Measurements from ENCODE around the gene CTTNBP2NL. TPM values are rescaled to one million over a fixed set of nuclear protein-coding genes. Genes with fewer than 3 reads are reported as not detected.

The CTTNBP2NL gene, protein sequence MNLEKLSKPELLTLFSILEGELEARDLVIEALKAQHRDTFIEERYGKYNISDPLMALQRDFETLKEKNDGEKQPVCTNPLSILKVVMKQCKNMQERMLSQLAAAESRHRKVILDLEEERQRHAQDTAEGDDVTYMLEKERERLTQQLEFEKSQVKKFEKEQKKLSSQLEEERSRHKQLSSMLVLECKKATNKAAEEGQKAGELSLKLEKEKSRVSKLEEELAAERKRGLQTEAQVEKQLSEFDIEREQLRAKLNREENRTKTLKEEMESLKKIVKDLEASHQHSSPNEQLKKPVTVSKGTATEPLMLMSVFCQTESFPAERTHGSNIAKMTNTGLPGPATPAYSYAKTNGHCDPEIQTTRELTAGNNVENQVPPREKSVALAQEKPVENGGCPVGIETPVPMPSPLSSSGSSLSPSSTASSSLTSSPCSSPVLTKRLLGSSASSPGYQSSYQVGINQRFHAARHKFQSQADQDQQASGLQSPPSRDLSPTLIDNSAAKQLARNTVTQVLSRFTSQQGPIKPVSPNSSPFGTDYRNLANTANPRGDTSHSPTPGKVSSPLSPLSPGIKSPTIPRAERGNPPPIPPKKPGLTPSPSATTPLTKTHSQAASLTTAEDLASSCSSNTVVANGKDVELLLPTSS
- polyA plus RNA-seq (ENCODE audit: insufficient read length in 3 of 3), result 10 to 100 TPM; 40.9 to 46.5 (median 43.8) TPM
- long read RNA-seq, donor 1, full-length matches to known transcripts, result 7 of 7 reads
- long read RNA-seq, donor 1, partial matches to known transcripts, result 0 of 7 reads
- long read RNA-seq, donor 1, other reads (novel, unspliced or antisense), result 0 of 7 reads
- long read RNA-seq, donor 2, full-length matches to known transcripts, result 11 of 16 reads
- long read RNA-seq, donor 2, partial matches to known transcripts, result 5 of 16 reads
- long read RNA-seq, donor 2, other reads (novel, unspliced or antisense), result 0 of 16 reads
- long read RNA-seq, donor 3, full-length matches to known transcripts, result 23 of 28 reads
- long read RNA-seq, donor 3, partial matches to known transcripts, result 5 of 28 reads
- long read RNA-seq, donor 3, other reads (novel, unspliced or antisense), result 0 of 28 reads
- long read RNA-seq, donor 4, full-length matches to known transcripts, result 8 of 14 reads
- long read RNA-seq, donor 4, partial matches to known transcripts, result 6 of 14 reads
- long read RNA-seq, donor 4, other reads (novel, unspliced or antisense), result 0 of 14 reads
- long read RNA-seq, donor 5, result 0 reads
- long read RNA-seq, donor 6, full-length matches to known transcripts, result 18 of 32 reads
- long read RNA-seq, donor 6, partial matches to known transcripts, result 14 of 32 reads
- long read RNA-seq, donor 6, other reads (novel, unspliced or antisense), result 0 of 32 reads
- long read RNA-seq, donor 7, full-length matches to known transcripts, result 17 of 17 reads
- long read RNA-seq, donor 7, partial matches to known transcripts, result 0 of 17 reads
- long read RNA-seq, donor 7, other reads (novel, unspliced or antisense), result 0 of 17 reads
- long read RNA-seq, donor 8, full-length matches to known transcripts, result 26 of 36 reads
- long read RNA-seq, donor 8, partial matches to known transcripts, result 10 of 36 reads
- long read RNA-seq, donor 8, other reads (novel, unspliced or antisense), result 0 of 36 reads
- long read RNA-seq, donor 9, full-length matches to known transcripts, result 10 of 16 reads
- long read RNA-seq, donor 9, partial matches to known transcripts, result 6 of 16 reads
- long read RNA-seq, donor 9, other reads (novel, unspliced or antisense), result 0 of 16 reads
- long read RNA-seq, donor 10, full-length matches to known transcripts, result 10 of 18 reads
- long read RNA-seq, donor 10, partial matches to known transcripts, result 8 of 18 reads
- long read RNA-seq, donor 10, other reads (novel, unspliced or antisense), result 0 of 18 reads
- long read RNA-seq, donor 11, full-length matches to known transcripts, result 15 of 15 reads
- long read RNA-seq, donor 11, partial matches to known transcripts, result 0 of 15 reads
- long read RNA-seq, donor 11, other reads (novel, unspliced or antisense), result 0 of 15 reads
- long read RNA-seq, donor 12, full-length matches to known transcripts, result 4 of 4 reads
- long read RNA-seq, donor 12, partial matches to known transcripts, result 0 of 4 reads
- long read RNA-seq, donor 12, other reads (novel, unspliced or antisense), result 0 of 4 reads
- long read RNA-seq, donor 13, full-length matches to known transcripts, result 14 of 80 reads
- long read RNA-seq, donor 13, partial matches to known transcripts, result 66 of 80 reads
- long read RNA-seq, donor 13, other reads (novel, unspliced or antisense), result 0 of 80 reads
- long read RNA-seq, donor 14, full-length matches to known transcripts, result 11 of 11 reads
- long read RNA-seq, donor 14, partial matches to known transcripts, result 0 of 11 reads
- long read RNA-seq, donor 14, other reads (novel, unspliced or antisense), result 0 of 11 reads
- long read RNA-seq, donor 15, full-length matches to known transcripts, result 8 of 8 reads
- long read RNA-seq, donor 15, partial matches to known transcripts, result 0 of 8 reads
- long read RNA-seq, donor 15, other reads (novel, unspliced or antisense), result 0 of 8 reads
- long read RNA-seq, donor 16, full-length matches to known transcripts, result 32 of 45 reads
- long read RNA-seq, donor 16, partial matches to known transcripts, result 13 of 45 reads
- long read RNA-seq, donor 16, other reads (novel, unspliced or antisense), result 0 of 45 reads

DNA sequence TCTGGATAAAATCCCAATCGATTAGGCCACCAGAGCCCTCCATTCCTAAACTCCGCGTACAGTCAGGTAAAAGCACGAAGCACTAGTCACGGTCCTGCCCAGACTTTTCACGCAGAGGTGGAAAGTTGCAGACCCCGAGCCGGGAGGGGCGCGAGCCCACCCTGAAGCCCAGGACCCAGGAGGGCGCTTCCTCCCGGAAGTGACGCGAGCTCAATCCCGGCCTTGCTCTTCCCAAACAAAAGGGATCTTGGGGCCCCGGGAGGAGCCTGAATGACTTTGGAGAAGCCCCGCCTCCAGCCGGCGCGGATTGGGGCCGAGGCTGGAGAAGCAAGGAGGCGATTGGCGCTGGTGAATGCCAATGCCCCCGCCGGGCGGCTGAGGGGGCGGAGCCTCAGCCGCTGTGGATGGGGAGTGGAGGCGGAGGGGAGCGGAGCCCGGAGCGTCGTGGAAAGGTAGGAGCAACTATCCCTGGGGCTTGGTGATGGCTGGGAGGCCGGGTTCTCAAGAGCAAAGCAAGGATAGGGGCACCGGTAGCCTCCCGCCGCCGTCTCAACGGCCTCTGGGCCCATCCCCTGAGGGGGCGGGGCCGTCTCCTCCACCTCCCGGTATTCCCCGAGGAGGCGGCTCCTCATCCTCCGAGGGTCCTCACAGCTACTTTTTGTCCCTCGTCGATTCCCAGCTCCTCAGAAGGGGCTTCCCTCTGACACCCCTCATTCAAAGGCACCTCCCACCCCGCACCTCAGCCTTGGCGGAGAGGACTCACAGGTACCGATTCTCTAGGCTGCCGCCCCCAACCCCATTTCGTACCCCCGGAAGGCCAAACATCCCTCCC is at the start of gene CTTNBP2NL:
TSS of gene CTTNBP2NL (plus strand) at position 394 of the 832 bp plus-strand sequence. CDS start 19,952 bp downstream, outside the sequence.
- DNase-seq (ENCODE audit: extremely low read depth in 1 of 11, low read depth in 9 of 11, low spot score in 4 of 11), result peak; percentile 88 to 98 (median 95)

DNA sequence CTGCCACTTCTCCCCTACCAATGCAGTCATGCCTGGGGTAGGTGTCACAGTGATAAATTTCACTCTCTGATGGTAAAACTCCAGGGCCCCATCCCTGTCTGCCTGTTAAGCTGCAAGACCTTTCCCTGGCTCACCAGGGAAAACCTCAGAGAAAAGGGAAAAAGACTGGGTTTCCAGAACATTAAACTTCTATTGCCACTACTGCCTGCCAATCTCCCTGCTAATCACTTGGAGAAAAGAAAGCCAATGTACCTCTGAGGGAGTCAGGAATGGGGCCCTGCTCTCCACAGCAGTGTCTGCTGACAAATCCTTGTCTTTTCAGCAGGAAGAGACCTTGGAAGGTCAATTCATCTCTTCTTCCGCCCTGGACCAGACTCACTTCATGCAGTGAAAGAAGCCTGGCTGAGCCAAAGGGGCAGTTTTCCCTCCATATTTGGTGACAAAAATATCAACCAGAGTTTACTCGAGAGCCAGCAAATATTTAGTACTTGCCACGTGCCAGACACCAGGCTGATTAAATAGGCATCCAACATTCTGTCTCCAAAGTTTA is 49.1 kb upstream of the CTTNBP2NL start:
- DNase-seq (ENCODE audit: extremely low read depth in 1 of 11, low read depth in 9 of 11, low spot score in 4 of 11), result no peak

DNA sequence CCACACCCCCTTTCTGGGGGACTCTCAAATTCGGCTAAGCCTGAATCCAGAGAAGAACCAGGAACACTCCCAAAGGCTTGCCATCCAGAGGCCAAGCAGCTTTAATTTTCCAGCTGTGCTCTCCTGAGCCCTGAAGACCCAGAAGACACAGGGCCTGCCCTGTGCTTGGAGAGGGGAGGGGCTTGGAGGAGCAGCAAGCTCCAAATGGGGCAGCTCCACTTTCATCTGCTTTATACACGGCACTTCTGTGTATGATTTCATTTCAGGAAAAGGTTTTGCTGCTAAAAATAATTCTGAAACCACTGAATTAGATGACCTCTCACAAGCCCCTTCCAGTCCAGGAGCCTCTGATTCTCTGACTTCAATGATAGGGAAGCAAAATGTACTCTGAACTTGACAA is 39.2 kb upstream of the CTTNBP2NL start:
- no peak for DNase-seq (ENCODE audit: extremely low read depth in 1 of 11, low read depth in 9 of 11, low spot score in 4 of 11)

DNA sequence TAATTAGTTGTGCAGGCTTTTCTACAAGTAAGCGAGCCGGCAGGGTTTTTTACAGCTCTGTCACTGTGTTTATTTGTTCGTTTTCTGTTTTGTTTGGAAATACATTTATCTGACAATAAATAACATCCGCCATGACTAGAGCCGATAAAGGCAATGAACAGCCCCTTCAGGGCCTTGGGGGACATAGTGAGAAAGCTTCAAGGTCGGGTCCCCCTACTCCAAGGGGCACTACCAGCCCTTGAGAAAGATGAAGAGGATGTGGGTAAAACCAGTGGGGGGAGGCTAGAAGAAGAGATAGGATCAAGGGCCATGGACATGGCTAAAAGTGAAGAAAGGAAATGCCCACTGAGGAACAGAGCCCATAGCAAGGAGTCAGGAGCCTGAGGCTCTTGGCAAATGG is 38.5 kb upstream of the CTTNBP2NL start:
- no peak for DNase-seq (ENCODE audit: extremely low read depth in 1 of 11, low read depth in 9 of 11, low spot score in 4 of 11)

DNA sequence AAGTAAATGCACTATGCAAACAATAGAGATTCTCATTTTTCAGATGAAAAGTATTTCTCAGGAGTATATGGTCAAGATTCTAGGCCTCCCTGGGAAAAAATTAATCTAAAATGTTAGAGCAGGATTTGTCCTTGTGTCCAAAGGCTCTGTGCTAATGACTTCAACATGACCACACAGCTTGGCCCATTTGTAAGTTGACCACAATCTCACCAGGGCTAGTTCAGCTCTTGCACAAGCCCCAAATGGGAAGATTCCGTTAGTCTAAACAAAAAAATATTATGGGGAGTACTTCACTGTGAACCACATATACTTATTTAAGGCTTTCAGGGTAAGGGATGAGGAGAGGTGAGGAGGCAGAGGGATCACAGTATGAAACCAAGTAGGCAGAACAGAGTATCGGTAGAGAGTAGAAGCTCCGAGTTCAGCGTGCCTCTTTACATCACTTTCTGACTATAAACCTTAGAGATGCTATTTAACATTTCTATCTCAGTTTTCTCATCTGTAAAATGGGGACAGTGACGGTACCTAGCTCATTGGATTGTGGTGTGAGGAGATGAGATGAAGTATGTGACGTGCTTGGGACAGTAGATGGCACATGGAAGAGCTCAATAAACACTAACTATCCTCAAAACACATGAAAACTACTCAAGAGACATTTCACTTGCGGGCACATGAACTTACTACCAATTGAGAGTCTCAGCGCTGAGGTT is 37.8 kb upstream of the CTTNBP2NL start:
- DNase-seq (ENCODE audit: extremely low read depth in 1 of 11, low read depth in 9 of 11, low spot score in 4 of 11), result no peak

DNA sequence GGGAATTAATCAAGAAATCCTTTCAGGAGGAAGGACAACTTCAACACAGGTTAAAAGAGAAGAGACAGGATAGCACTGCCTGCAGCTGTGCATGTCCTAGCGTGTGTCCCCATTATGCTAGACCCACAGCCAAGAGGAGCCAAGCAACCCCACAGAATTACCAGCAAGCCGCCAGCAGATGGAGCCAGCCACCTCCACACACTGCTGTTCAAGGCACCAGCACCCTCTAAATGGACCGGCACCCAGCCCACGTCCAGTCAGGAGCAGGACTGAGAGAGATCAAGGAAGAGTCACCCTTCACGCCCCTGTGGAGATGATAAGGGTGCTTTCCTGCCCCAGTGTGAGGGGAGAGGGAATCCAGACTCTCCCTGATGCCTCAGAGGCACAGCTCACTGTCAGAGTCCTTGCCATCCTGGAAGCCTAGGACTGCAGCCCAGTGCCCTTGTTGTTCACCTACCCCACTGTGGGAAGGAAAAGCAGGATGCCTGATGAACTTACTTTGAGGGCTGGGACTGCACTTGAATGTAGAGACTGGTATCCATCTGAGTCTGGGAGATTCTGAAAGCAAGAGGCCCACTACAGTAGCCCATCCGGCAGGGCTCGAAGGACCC is 37.1 kb upstream of the CTTNBP2NL start:
- peak in 1 of 11 donors; percentile 19 for DNase-seq (ENCODE audit: extremely low read depth in 1 of 11, low read depth in 9 of 11, low spot score in 4 of 11)

DNA sequence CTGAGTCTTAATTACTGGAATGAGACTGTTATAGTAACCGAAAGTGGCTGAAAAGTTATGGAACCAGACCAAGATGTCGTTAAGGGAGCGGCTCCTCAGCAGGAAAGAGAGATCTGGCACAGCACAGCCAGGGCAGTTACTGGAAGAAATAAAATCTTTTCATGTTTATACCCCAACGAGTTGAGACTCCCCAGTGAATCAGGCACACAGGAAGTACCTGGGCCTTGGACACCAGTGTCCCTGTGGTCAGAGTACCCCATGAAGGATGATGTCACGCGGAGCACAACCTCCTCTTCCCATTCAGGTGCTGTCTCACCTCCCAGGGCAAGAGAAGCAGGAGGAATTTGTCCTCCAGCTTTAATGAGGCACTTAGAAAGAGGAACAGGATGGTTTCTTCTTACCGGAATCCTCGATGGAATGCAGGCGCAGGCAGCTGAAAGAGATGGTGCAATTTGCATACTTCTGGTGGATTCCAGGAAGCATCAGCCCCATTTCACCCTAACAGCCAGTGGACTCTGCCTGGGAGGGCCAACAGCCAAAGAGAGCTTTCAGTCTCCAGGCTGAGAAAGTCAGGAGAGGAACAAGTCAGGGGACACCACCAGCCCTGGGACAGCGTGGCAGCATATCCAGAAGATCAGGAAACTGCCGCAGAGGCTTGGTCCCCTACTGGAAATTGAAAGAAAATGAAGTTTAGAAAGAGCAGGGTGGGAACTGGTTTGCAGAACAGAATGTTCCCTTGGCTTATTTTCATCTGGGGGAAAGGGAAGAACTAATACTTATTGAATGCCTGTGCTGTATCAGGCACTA is 35.9 kb upstream of the CTTNBP2NL start:
- peak in 1 of 11 donors; percentile 8 for DNase-seq (ENCODE audit: extremely low read depth in 1 of 11, low read depth in 9 of 11, low spot score in 4 of 11)

DNA sequence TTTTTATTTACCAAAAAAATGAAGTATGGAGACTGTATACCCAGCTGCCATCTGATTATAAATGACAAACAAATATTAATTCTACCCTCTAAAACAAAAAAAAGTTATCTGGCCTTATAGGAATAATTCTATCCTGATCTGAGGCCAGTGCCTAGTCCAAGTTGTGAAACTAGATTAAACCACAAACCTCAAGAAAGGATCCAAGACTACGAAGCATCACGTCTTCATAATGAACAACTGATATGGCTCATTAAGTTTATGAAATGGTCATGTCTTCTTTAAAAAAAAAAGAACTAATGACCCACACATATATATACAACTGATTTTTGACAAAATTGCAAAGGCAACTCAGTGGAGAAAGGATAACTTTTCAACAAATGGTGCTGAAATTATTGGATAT is 32.4 kb upstream of the CTTNBP2NL start:
- no peak for DNase-seq (ENCODE audit: extremely low read depth in 1 of 11, low read depth in 9 of 11, low spot score in 4 of 11)

DNA sequence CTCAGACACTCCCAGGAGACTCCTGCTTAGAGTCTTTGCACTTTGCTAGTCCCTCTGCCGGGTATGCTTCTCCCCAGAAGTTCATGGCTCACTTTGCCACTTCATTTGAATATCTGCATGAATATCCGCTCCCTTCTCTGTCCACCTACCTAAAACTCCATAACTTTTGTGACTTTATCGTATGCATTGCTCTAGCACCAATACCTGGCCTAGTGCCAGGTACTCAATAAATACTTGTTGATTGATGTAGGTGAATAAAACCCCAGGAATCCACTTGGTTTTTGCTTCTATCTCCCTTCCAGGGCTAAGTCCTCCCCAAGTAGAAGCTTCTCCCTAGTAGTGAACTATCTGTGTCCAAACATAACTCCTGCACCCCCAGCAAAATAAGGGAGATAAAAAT is 27.8 kb upstream of the CTTNBP2NL start:
- DNase-seq (ENCODE audit: extremely low read depth in 1 of 11, low read depth in 9 of 11, low spot score in 4 of 11), result no peak

DNA sequence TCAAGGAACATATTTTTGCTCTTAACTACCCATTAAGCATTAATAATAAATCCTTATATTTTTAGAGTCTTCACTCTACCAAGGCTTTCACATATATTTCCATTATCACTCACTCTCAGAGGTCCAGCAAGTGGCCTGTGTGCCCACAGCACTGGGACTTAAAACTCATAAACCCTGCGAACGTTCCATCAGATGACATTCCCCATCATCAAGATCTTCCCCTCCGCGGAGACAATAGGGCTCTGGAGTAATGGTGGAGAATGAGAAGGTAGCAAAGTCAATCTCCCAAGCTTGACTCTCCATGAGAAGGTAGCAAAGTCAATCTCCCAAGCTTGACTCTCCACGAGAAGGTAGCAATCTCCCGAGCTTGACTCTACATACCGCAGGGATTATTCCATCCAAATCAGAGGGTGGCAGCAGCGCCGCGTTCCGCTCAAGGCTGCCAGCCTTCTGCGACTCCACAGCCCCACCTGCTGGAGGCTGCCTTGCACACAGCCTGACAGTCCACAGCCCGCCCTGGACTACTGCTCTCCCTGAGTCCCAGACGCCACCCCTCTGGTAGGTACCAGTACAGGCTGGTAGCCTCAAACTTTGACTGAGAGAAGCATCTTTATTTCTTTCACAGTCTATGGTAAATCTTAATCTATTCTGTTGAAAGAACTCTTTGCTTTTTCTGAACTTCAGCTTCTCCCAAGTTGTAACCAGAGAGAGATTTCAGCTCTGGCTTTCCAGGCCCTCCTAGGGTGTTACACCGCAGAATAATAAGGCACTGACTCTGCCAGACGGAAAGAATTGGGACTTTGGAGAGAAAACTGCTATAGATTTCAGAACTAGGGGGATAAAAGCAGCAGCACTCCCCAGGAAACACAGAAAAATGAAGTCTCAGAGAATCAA is 26.4 kb upstream of the CTTNBP2NL start:
- DNase-seq (ENCODE audit: extremely low read depth in 1 of 11, low read depth in 9 of 11, low spot score in 4 of 11), result peak in 10 of 11 donors; percentile 47 to 77 (median 70)

DNA sequence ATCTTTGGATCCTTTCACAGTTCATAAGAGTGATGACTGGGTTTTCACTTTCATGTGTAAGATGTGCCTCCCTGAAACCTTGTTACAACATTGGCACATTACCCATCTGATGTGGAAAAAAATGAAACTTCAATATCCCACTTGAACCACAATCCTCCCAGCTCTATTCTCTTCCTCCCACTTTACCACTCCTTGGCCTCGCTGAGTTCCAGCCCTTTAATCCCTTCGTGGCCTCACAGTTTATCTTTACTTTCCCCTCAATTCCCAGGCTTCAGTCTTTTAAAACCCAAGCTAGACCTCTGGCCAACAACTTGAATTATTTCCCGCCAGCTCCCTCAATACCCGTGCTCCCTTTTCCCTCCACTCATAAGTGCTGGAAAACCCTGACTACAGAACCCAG is 25.0 kb upstream of the CTTNBP2NL start:
- DNase-seq (ENCODE audit: extremely low read depth in 1 of 11, low read depth in 9 of 11, low spot score in 4 of 11), result no peak

DNA sequence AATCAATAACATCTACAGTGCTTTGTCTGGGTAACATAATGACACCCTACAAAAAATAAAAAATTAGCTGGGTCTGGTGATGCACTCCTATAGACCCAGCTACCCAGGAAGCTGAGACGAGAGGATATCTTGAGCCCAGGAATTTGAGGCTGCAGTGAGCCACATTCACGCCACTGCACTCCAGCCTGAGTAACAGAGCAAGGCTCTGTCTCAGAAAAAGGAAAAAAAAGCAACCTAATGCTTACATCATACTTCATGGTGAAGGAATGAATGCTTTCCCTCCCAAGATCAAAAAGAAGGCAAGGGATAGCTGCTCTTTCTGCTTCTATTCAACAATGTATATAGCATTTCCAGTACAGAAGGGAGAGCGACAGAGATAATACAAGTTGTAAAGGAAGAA is 24.2 kb upstream of the CTTNBP2NL start:
- DNase-seq (ENCODE audit: extremely low read depth in 1 of 11, low read depth in 9 of 11, low spot score in 4 of 11), result no peak

DNA sequence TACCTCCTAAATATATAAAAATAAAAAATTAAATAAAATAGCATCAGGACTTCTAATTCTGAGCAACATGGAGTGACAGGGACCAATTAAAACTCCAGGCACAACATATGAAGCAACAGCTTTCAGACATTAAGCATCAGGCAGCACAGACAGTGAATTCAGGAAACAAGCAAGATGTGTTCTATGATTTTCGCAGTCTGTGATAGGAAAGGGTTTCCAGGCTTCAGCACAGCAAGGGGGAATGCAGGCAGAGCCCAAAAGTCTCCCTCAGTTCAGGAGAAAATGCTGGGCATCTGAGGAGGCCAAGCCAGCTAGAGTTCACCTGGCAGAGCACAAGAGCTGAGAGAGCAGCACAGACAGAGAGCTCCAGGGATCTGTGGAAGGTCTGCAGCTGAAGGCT is 22.2 kb upstream of the CTTNBP2NL start:
- DNase-seq (ENCODE audit: extremely low read depth in 1 of 11, low read depth in 9 of 11, low spot score in 4 of 11), result no peak
